Skeletal muscle satellite cell (primary cell): ENCODE measurements around the gene LCA5L.
"Not testable (repeated sequence)": the region's sequence is repeated elsewhere in the genome, so short reads cannot be mapped to it uniquely, and the experiment has no call there.

Source experiments
- H3K27me3 ChIP-seq: 2 replicates; pipeline ENCODE4 v1.7.0; 2013; ENCODE audit warnings: low read length; ENCODE audit not compliant: control insufficient read depth, insufficient read depth
- H3K36me3 ChIP-seq: 2 replicates; pipeline ENCODE4 v1.7.0; 2013; ENCODE audit warnings: mild to moderate bottlenecking, control low read depth, low read length; ENCODE audit not compliant: insufficient read depth
- H3K4me1 ChIP-seq: 2 replicates; pipeline ENCODE4 v1.7.0; 2013; ENCODE audit warnings: low read length; ENCODE audit not compliant: control insufficient read depth, insufficient read depth
- H3K4me2 ChIP-seq: 2 replicates; pipeline ENCODE4 v1.7.0; 2013; ENCODE audit warnings: mild to moderate bottlenecking, low read length
- H3K4me3 ChIP-seq: 2 replicates; pipeline ENCODE4 v1.7.0; 2013; ENCODE audit warnings: low read length
- H3K9ac ChIP-seq: 2 replicates; pipeline ENCODE4 v1.7.0; 2013; ENCODE audit warnings: mild to moderate bottlenecking, low read depth, low read length, moderate library complexity
- H3K9me3 ChIP-seq: replicated peaks from 2 replicates; pipeline ENCODE4 v1.7.0; 2013; ENCODE audit warnings: mild to moderate bottlenecking, control low read depth, low read length

The LCA5L gene

GRCh38 chr21:39447264-39447663 lies 1.7 kb upstream of the LCA5L start:
- H3K4me3 ChIP-seq = no peak overlapping the region
- no peaks in the 10 kb centered on the region for H3K36me3 ChIP-seq
- no peak overlapping the region for H3K9ac ChIP-seq
- no peak overlapping the region for H3K4me2 ChIP-seq
- H3K27me3 ChIP-seq = peaks cover 3% of the 10 kb centered on the region
- peaks cover 19% of the 10 kb centered on the region for H3K4me1 ChIP-seq
- H3K9me3 ChIP-seq = no peaks in the 10 kb centered on the region

- Histone ChIP-seq H3K27me3 (no peaks in the 10 kb centered on the region), H3K4me1 (peaks cover 23% of the 10 kb centered on the region), H3K9ac (peak overlapping the region; percentile 91), H3K9me3 (no peaks in the 10 kb centered on the region), H3K4me2 (peak overlapping the region; percentile 96), H3K4me3 (peak overlapping the region; percentile 95), H3K36me3 (no peaks in the 10 kb centered on the region)
These were observed 977 bp downstream of the LCA5L start for GRCh38 chr21:39444421-39445180.

DNA sequence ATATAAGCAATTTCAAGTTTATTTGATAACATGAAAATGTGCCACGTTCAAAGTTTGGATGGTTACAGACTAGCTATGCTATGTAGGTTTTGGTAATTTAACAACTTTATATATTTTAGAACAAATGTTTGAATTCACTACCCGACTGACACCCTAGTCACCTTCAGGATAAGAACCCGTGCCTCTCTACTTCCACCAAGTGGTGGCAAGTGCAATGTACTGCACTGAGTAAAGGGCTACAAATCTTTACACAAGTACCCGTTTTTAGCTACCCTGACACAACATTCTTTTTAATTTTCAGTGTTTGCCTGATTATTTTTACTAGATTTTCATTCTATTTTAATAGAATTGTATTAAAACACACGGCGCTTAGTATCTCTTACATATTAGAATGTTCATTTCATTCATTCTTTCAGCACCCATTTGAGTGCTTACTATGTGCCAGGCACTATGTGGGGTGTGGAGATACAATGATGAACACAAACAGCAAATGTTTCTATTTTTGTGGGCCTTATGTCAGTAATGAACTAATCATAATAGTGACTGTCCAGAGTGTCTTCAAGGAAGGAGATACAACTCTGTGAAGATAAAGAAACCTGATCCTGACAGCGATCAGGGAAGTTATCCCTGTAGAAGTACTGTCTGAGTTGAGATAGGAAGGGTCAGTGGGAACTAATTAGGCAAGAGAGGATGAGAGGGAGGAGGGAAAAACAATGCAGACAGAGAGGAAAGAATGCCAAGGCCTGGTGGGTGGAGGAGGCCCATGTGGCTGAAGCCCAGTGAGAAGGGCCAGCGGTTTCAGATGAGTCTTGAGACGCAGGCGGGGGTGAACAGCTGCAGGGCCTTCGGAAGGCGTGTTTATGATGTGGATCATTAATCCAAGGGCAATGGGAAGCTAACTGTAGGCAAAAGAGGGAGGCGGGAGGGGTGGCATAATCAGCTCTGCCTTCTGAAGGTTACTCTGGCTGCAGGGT lies 3.8 kb downstream of the LCA5L start:
- peak overlapping the region; percentile 15 for H3K4me2 ChIP-seq
- no peaks in the 10 kb centered on the region for H3K36me3 ChIP-seq
- H3K9me3 ChIP-seq = no peaks in the 10 kb centered on the region
- peaks cover 23% of the 10 kb centered on the region for H3K4me1 ChIP-seq
- peak overlapping the region; percentile 21 for H3K9ac ChIP-seq
- H3K4me3 ChIP-seq = no peak overlapping the region
- no peaks in the 10 kb centered on the region for H3K27me3 ChIP-seq

DNA sequence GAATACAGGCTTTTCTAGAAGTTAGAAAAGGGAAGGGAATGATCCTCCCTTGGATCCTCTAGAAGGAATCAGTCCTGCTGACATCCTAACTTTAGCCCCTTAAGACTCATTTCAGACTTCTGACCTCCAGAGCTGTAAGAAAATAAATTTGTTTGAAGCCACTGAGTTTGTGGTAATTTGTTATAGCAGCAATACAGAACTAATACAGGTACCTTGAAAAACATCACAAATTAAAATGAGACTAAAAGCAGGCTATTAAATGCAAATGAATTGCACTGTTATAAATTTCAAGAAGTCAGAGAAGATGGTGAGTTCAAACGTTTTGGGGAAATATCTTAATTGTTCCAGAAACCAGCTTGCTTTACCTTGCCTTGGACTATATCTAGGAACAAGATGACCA lies 6.3 kb downstream of the LCA5L start:
- H3K27me3 ChIP-seq = no peaks in the 10 kb centered on the region
- no peak overlapping the region for H3K9ac ChIP-seq
- H3K4me3 ChIP-seq = no peak overlapping the region
- H3K4me1 ChIP-seq = peaks cover 11% of the 10 kb centered on the region
- H3K4me2 ChIP-seq = no peak overlapping the region
- no peaks in the 10 kb centered on the region for H3K9me3 ChIP-seq
- no peaks in the 10 kb centered on the region for H3K36me3 ChIP-seq

DNA sequence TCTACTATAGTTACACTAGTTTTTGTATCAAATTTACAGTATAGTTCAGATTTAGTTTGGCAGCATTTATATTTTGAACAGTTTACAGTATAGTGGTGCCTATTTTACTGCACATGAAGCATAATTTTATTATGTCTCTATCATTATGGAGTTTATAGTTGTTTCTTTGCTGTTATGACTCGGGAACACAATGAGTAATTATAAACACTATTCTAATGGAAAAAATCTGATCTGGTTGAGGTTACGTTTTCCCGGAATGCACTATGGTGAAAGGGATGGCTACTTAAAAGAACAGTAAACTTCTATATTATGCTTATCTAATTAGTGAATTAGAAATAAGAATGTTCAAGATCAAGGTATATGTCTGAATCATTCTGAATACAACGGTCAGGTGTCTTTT lies 10.6 kb downstream of the LCA5L start:
- no peaks in the 10 kb centered on the region for H3K36me3 ChIP-seq
- H3K9ac ChIP-seq = no peak overlapping the region
- H3K9me3 ChIP-seq = no peaks in the 10 kb centered on the region
- no peak overlapping the region for H3K4me2 ChIP-seq
- H3K4me3 ChIP-seq = no peak overlapping the region
- H3K4me1 ChIP-seq = no peaks in the 10 kb centered on the region
- H3K27me3 ChIP-seq = no peaks in the 10 kb centered on the region

DNA sequence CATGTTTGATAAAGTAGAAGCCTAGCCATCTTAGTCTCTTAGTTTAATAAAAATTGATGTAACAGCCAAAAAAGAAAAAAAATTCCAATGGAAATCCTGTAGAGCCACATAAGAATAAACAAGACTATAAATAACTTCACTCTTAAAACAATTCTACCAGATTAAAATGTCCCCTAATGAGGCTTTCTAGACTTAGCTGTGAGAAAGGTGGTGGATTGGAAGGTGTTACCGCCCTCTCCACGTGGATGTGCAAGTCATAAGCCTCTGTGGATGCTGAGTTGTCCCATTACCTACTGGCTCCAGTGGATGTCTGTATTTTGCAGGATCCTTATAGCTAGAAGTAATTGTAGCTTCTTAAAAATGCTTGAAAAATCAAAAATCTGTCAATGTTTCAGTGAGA lies 14.6 kb downstream of the LCA5L start:
- H3K36me3 ChIP-seq = no peaks in the 10 kb centered on the region
- H3K4me3 ChIP-seq = no peak overlapping the region
- H3K4me1 ChIP-seq = no peaks in the 10 kb centered on the region
- H3K9ac ChIP-seq = no peak overlapping the region
- H3K27me3 ChIP-seq = no peaks in the 10 kb centered on the region
- H3K9me3 ChIP-seq = no peaks in the 10 kb centered on the region
- H3K4me2 ChIP-seq = no peak overlapping the region

- Histone ChIP-seq H3K27me3 (no peaks in the 10 kb centered on the region), H3K4me3 (no peak overlapping the region), H3K36me3 (no peaks in the 10 kb centered on the region), H3K4me1 (no peaks in the 10 kb centered on the region), H3K9ac (no peak overlapping the region), H3K9me3 (no peaks in the 10 kb centered on the region), H3K4me2 (no peak overlapping the region)
These were observed 15.1 kb downstream of the LCA5L start for GRCh38 chr21:39430457-39430856.

- Histone ChIP-seq H3K4me3 (no peak overlapping the region), H3K4me2 (no peak overlapping the region), H3K36me3 (no peaks in the 10 kb centered on the region)
These were observed 15.6 kb downstream of the LCA5L start for GRCh38 chr21:39430016-39430415.

DNA sequence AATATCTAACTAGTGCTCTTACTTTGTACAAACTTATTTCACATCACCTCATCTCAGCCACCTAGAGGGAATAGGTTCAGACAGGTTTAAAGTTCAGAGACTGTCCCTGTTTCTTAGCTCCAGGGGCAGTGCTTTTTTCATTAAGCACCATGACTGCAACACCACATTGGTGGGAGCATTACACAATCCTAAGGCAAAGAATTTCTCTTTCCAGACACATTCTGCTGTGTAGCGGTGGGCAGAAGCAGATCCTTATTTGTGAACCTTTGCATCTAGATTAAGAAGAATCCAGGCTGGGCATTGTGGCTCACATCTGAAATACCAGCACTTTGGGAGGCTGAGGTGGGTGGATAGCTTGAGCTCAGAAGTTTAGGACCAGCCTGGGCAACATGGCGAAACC lies 16.1 kb downstream of the LCA5L start:
- H3K27me3 ChIP-seq = no peaks in the 10 kb centered on the region
- no peak overlapping the region for H3K4me2 ChIP-seq
- no peaks in the 10 kb centered on the region for H3K4me1 ChIP-seq
- H3K9ac ChIP-seq = no peak overlapping the region
- no peak overlapping the region for H3K4me3 ChIP-seq
- no peaks in the 10 kb centered on the region for H3K9me3 ChIP-seq
- no peaks in the 10 kb centered on the region for H3K36me3 ChIP-seq

More at GRCh38 chr21:39430016-39430415, 15.6 kb downstream of the LCA5L start:
- H3K27me3 ChIP-seq = no peaks in the 10 kb centered on the region
- H3K9me3 ChIP-seq = no peaks in the 10 kb centered on the region
- no peaks in the 10 kb centered on the region for H3K4me1 ChIP-seq
- no peak overlapping the region for H3K9ac ChIP-seq

GRCh38 chr21:39422527-39423241 lies 22.9 kb downstream of the LCA5L start:
- Histone ChIP-seq H3K9me3 (no peaks in the 10 kb centered on the region), H3K27me3 (no peaks in the 10 kb centered on the region), H3K4me1 (no peaks in the 10 kb centered on the region), H3K36me3 (no peaks in the 10 kb centered on the region), H3K4me2 (no peak overlapping the region), H3K4me3 (no peak overlapping the region), H3K9ac (no peak overlapping the region)

- not testable (repeated sequence) for H3K4me1 ChIP-seq, H3K9me3 ChIP-seq, H3K27me3 ChIP-seq, H3K9ac ChIP-seq, H3K4me2 ChIP-seq, H3K36me3 ChIP-seq, H3K4me3 ChIP-seq
These were observed 26.4 kb downstream of the LCA5L start for GRCh38 chr21:39419204-39419603.
